Peyer's patch (tissue), 4 donors: ENCODE measurements around the gene SLC26A2.

Experiments used
- CTCF ChIP-seq, 6 experiments: fragments of 450-650 bp in 4 of 6; fragments of 200-600 bp in 2 of 6; sonication (generic) in 1 of 6; IDR thresholded peaks; one replicate each; pipeline ENCODE4 v1.5.1; 2017 to 2019; ENCODE audit warnings: antibody characterized with exemption in 6 of 6, mild to moderate bottlenecking in 3 of 6, moderate library complexity in 1 of 6
- POLR2A ChIP-seq, 2 donors: fragments of 450-650 bp; IDR thresholded peaks; one replicate each; pipeline ENCODE4 v1.5.1; 2017; ENCODE audit warnings: antibody characterized with exemption in 2 of 2, mild to moderate bottlenecking in 2 of 2, moderate library complexity in 2 of 2

- no peak for TF ChIP-seq CTCF (IDR thresholded peaks at IDR 0.05)
- TF ChIP-seq POLR2A (IDR thresholded peaks at IDR 0.05), result no peak
Measured at GRCh38 chr5:150013931-150014330, 53.4 kb downstream of the SLC26A2 start.
